GM21447 (cell line): Measurements from ENCODE around the gene ZEB2.

ENCODE experiments used
- ATAC-seq: cut with Tn5 transposase; IDR thresholded peaks from one replicate; pipeline ENCODE4 v1.9.1; 2021; ENCODE audit not compliant: unreplicated experiment

The ZEB2 gene

GRCh38 chr2:144430722-144431391 is 89.1 kb downstream of the ZEB2 start:
- peak; percentile 97 for ATAC-seq

- no peak for ATAC-seq
Measured at GRCh38 chr2:144429396-144430112, 90.4 kb downstream of the ZEB2 start.

DNA sequence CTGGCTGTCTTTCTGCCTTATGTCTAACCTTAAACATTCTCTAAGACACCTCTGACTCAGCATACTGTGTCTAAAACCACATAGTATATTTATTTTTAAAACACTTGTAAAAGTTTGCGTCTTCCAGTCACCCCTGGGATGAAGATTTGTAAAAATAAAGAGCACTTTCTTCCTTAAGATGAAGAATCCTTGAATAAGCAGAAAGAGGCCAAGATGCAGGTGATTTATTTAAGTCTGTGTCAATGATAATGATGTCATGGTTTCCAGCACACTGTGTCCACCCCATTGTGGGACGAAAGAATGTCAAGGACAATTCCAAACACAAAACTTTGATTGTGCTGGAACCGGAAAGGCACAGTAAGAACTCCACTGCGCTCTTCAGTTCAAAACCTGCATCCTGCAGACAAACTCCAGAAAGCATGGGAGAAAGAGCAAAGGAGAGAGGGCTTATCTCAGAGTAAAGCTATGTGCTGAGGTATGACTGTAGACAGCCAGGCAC is 92.9 kb downstream of the ZEB2 start:
- ATAC-seq = no peak

DNA sequence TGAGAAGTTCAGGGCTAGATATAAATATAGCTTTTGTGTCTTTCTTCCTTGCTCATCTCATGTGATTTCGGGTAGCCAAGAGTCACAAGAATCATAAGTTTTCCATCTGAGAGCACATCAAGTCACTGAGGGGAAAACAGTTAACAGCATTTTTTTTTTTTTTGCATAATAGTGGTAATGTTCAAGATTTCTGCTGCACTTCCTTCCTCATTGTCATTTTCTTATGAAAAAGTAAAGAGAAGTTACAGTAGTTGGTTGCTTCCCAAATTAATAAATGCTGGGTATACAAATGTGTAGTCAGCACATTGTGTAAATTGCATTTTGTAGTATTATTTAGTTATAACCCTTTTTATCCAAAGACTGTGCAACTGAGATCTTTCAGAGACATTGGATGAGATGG is 93.6 kb downstream of the ZEB2 start:
- no peak for ATAC-seq

DNA sequence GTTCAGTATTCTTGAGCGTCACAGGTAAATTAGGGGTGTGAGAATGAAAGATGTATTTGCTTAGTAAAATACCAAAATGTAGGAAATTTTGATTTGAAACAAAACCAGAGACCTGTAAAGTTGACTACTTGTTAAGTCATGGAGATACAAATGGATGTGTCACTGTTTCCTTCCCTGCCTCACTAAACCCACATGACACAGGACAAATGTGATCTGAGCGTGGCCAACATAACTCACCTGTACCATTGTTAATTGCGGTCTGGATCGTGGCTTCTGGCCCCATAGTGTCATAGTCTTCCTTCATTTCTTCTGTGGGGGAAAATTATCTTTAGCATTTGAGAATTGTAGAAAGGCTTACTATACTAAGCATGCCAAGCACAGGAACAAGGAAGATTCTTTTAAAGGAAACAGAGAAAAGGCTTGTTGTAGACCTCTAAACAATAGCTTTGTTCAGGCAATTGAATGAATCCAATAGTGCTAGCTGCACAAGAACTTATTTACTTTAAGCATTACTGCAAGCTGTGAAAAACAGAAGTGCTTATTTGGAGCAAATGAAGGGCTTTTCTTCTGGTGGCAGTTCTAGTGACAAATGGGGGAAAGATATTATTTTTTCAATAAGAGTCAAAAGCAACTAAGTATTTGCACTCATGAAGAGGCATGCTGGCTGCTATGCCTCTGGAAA is 95.2 kb downstream of the ZEB2 start:
- ATAC-seq = no peak

DNA sequence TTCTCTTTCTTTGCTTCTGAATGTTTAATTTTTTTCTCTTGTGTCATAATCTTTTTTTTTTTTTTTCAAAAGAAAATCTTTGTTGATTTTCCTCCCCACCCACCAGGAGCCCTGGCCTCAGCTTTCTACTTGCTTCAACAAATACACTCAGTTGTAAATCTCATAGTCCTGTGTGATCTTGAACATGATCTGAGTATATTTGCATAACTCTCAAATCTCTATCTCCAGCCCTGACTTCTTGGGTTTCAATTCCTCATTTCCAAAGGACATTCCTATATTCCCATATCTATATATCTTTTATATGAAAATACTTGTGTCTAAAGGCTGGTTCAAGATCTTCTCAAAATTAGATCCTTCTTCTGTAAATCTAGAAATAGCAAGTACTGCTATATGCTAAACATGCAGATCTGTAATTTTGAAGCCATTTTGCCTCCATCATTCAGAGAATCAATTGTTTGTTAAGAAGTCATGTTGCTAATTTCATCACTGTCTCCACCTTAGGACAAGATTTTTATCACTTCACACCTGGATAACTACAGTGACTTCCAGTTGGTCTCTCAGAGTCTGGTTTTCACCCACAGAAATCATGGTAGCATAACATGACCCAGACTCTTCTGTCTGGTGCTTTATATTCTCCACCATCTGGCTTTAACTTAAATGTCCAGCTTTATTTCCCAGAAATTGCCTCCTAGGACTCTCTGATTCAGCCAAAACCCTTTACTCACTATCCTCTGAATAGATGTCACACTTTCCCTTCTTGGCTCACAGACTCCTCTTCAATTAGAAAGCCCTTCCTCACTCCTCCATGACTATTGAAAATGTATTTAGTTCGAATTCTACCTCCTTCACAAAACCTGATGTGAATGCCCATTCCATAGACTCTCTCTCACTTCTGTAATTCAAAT is 98.1 kb downstream of the ZEB2 start:
- ATAC-seq = no peak

GRCh38 chr2:144419218-144419617 is 100.7 kb downstream of the ZEB2 start:
- no peak for ATAC-seq

DNA sequence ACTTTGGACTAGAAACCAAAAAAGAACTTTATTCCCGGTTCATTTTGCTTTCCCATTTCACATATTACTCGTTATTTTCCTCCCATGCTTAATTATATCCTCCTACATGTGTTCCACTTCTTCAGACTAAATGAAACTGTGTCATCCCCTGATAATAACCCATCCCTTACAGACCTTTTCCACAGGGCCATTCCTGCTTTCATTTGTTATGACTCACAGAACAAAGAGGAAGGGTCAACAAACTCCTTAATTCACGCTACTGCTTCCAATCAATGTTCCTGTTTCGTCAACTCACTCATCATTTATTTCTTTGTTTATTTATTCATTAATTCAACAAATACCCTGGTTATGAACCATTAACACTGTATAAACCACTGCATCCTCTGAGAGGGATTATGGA is 104.5 kb downstream of the ZEB2 start:
- no peak for ATAC-seq

DNA sequence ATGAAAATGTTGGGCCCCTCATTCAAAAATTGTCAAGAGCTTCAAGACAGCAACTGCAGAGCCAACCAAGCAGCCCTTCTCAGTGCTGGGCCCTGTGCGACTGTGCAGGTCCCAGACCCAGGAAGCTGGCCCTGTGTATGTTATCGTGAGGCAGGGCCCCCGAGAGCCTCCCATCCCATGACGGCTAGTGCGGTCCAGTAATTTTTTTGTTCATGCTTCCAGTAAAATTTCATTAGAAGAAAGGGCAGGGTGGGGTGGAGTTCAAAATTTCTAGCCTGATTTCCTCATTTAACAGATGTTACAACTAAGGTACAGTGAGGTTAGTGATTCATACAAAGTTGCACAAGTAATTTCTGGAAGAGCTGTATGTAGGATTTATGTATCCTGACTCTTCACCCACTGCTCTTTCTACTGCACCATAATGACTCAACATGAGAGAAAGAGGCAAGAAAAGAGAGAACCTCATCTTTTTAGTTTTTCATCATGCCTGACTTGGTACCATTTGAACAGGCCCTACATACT is 105.5 kb downstream of the ZEB2 start:
- peak; percentile 83 for ATAC-seq

DNA sequence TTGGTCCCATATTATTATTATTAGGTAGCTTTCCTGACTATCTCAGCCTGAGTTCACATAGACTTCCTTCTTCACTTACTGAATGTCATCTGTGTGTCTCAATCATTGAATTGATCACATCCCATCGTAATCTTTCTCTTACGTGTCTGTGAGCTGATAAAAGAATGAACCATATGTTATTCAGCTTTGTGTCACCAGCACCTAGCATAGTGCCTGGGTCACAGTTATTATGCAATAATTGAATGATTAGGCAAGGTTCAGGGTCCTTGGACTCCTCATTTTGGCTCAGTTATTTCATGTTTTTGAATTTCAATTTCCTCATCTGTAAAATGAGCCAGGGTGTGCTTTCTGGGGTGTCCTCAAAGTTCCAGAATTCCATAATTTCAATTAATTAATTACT is 107.2 kb downstream of the ZEB2 start:
- no peak for ATAC-seq

DNA sequence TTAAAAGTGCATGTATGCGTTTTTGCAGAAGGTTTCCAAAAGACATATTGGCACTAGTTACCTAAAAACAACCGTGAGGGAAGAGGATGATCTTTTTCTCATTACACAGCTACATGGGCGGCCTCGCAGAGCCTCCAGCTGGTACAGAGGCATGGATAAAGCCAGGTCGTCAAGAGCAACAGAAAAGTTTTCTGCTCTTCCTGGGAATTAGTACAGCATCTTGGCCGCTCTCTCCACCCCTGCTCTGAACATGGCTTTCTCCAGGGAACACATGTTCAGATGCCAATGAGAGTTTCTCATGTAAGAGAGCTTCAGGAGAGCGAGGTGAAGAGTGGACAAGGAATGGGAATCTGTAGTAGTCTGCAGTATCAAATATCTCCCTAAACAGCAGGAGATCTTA is 108.4 kb downstream of the ZEB2 start:
- ATAC-seq = no peak

- ATAC-seq = no peak
Measured at GRCh38 chr2:144409241-144409640, 110.7 kb downstream of the ZEB2 start.

DNA sequence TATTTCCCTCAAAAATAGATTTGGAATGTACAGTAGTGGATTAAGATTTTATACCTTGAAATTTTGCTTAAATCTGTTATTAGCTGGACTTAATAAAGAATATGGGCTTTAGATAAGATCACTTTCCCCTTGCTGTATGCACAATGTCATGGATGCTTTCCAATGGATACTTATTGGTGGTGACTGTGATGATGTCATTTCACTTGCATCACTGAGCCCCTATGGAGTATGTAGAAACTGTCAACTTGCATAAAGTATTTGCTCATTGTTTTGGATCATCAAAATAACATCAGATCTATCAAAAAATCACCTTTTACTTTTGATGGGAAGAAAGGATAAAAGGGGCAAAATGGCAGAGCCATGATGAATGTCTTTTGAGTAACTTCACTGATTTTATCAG is 112.7 kb downstream of the ZEB2 start:
- ATAC-seq = no peak

DNA sequence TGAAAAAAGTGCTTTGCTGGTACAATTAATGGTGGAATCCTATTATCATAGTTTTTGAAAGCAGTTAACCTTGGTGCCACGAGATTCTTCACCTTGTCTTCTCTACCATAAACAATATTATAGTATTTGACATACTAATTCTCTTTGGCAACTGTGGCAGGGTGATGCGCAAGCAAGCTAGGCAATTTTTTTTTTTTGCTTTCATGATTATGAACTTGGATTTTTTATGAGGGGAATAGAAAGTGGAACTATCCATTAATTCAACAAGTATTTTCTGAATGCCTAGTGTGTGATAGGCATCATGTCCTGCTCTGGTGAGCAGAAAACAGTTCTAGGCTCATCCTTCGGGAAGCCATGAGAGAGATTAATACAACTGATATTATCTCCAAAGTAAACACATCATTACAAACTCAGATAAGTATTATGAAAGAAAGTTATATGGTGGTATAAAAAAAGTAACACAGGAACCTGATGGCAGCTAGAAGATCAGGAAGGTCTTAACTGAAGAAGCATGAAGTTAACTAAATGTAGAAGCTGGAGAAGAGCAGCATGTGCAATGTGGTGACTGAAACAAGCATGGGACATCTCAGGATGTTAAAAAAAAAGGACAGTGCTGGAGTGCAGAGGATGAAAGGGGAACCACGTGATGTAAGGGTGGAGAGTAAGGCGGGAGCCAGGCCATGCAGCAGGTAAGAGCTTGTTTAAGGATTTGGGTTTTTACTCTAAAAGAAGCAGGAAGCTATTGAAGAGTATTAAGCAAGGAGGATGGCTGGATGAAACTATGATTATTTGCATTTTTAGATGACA is 113.7 kb downstream of the ZEB2 start:
- no peak for ATAC-seq

GRCh38 chr2:144405321-144405720 is 114.6 kb downstream of the ZEB2 start:
- ATAC-seq = no peak

GRCh38 chr2:144404586-144405314 is 115.2 kb downstream of the ZEB2 start:
- ATAC-seq = no peak

- no peak for ATAC-seq
Measured at GRCh38 chr2:144403933-144404332, 116.0 kb downstream of the ZEB2 start.

DNA sequence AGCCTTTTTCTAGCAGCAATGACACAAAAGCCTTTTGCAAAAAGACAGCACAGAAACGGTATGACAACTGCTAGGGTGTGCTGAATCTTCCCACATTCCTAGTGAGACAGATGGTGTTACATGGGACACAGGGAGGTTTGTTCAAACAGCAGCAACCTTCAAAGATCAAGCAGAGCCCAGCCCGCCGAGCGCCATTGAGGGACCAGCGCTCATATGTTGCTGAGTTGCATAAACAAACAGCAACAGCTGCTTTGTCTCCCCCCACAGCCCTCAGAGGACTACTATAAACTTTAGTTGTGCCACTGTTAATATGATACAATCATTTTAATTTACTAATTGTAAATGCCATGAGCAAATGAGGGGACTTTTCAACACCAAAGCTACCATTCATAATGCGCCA is 117.7 kb downstream of the ZEB2 start:
- no peak for ATAC-seq

- no peak for ATAC-seq
Measured at GRCh38 chr2:144401036-144401435, 118.9 kb downstream of the ZEB2 start.
